ENCODE results near the gene ZNF526. TPM values are rescaled to one million over a fixed set of nuclear protein-coding genes. Genes with fewer than 3 reads are reported as not detected.
A peak's percentile ranks its signal among the peaks of the same experiment; 100 is the strongest.

The ZNF526 gene
- total and polyA plus RNA-seq, 9 of the 15 experiments (the other 6 are each of a cell fraction or from before 2014, with no cell fraction given), result 1.3 to 17.9 (median 6.2) TPM

DNA sequence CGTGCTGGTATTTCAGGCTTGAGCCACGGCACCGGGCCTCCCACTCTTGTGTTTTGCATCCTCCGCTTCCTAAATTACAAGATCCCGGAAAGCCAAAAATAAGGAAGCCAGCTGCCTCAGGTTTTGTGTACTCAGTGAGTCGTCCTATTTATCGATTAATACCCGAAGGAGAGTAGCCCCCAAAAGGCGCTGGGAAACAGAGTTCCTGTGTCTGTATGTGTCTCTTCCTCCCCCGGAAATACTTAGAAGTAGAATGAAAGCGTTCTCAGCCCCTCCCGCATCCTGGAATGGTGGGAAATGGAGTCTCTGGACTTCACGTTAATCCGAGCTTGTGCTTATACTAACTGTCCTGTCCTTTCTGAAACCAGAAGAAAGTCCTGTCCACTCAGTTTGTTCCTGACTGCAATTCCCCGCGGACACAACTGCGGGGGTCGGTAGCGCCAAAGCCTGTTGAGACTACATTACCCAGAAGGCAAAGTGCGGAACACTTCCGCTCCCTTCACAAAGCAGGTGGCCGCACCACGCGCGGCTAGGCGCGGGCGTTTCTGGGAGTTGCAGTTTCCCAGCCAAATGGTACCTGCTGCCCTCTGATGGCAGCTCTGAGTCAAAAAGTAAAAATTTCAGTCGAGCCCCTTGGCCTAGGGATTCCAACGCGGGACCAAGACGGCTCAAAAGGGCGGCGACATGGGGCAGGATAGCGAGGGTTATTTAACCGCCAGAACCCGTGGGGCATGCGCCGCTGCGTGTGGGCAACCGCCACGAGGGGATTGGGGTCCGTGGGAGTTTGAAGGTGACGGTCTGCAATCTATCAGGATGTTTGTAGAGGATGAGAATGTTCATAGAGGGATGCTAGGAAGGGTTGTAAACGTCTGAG, 24.5 kb downstream of the ZNF526 start:
- Histone ChIP-seq H3K4me3 (peak overlapping the region; percentile 79), H3K36me3 (ENCODE audit: control insufficient read depth, insufficient read depth, low read length) (peaks cover 34% of the 10 kb centered on the region), H4K20me1 (replicated peaks; ENCODE audit: control insufficient read depth, insufficient read depth, low read length) (no peaks in the 10 kb centered on the region), H3K9me1 (ENCODE audit: control insufficient read depth, insufficient read depth, low read length) (no peaks in the 10 kb centered on the region), H3K27ac (ENCODE audit: extremely low read depth, low read depth, low read length) (peak overlapping the region; percentile 84), H3K4me1 (replicated peaks in 1 of 2; ENCODE audit: control insufficient read depth in 2 of 2, insufficient read depth in 2 of 2, low read length in 2 of 2) (peaks cover 7 to 35% of the 10 kb centered on the region in 2 experiments; a peak in 4 of 5 replicates), H3K27me3 (ENCODE audit: control insufficient read depth in 2 of 2, insufficient read depth in 2 of 2, low read length in 2 of 2) (no peaks in the 10 kb centered on the region), H2AFZ (ENCODE audit: low read depth, low read length) (peak overlapping the region; percentile 89), H3K9ac (ENCODE audit: insufficient read depth in 1 of 2, low read depth in 2 of 2, low read length in 2 of 2) (peak overlapping the region; percentile 89 to 95), H3K4me2 (ENCODE audit: insufficient read depth, low read length) (peak overlapping the region; percentile 92), H3K9me3 (replicated peaks; ENCODE audit: control insufficient read depth, insufficient read depth, low read depth, low read length) (no peaks in the 10 kb centered on the region), H3K79me2 (ENCODE audit: control insufficient read depth, insufficient read depth, low read length) (peaks cover 40% of the 10 kb centered on the region)
- ATAC-seq (peak; percentile 65), DNase-seq (ENCODE audit: extremely low read depth in 1 of 4, low spot score in 3 of 4) (peak; percentile 63 to 98 (median 72)), FAIRE-seq (peak; percentile 88)
- intact Hi-C loops (cut with micrococcal nuclease), result loop anchor here (1.0 to 5.0 kb wide), 3 partner anchors 47 to 189 kb away; no protein-coding TSS in a partner anchor
- BruUV-seq (replicated peaks), result no TSS peak
- in situ Hi-C loops (cut with MboI), result no loop called here
- WGBS (ENCODE audit: insufficient coverage, low coverage, missing lambda C conversion rate), result under 1% methylated on average over 45 of the region's 45 CpGs
- ChIA-PET POLR2A (interaction anchor here (0.6 to 11.7 kb wide), 9 partner anchors 9 to 153 kb away, joined by 3 to 116 read pairs (median 4); partner anchors contain the start of genes CIC and DEDD2), CTCF (ENCODE audit: low intra/inter-chr PET ratio) (interaction anchor here (0.7 to 4.0 kb wide), 4 partner anchors 35 to 114 kb away, joined by 3 to 24 read pairs (median 6); partner anchors contain the start of gene POU2F2)
- TF ChIP-seq ARNT (IDR thresholded peaks at IDR 0.05) (peak in 1 of 2 experiments; percentile 81; a peak in 1 of 4 replicates), HLTF (IDR thresholded peaks at IDR 0.05) (no peak), JUNB (CRISPR knock-in tag; conservative IDR thresholded peaks at IDR 0.05) (no peak), TSC22D4 (tag; IDR thresholded peaks at IDR 0.05) (no peak), ZC3H8 (IDR thresholded peaks at IDR 0.05) (no peak), ASH1L (IDR thresholded peaks at IDR 0.05; ENCODE audit: borderline replicate concordance, low read depth, partially characterized antibody) (peak; percentile 87), SNRNP70 (optimal IDR thresholded peaks at IDR 0.05; ENCODE audit: low read depth, low read length) (no peak), RBM22 (IDR thresholded peaks at IDR 0.05; ENCODE audit: low read depth, low read length, poor library complexity, severe bottlenecking) (no peak)
- TF ChIP-seq, protein P1, sequence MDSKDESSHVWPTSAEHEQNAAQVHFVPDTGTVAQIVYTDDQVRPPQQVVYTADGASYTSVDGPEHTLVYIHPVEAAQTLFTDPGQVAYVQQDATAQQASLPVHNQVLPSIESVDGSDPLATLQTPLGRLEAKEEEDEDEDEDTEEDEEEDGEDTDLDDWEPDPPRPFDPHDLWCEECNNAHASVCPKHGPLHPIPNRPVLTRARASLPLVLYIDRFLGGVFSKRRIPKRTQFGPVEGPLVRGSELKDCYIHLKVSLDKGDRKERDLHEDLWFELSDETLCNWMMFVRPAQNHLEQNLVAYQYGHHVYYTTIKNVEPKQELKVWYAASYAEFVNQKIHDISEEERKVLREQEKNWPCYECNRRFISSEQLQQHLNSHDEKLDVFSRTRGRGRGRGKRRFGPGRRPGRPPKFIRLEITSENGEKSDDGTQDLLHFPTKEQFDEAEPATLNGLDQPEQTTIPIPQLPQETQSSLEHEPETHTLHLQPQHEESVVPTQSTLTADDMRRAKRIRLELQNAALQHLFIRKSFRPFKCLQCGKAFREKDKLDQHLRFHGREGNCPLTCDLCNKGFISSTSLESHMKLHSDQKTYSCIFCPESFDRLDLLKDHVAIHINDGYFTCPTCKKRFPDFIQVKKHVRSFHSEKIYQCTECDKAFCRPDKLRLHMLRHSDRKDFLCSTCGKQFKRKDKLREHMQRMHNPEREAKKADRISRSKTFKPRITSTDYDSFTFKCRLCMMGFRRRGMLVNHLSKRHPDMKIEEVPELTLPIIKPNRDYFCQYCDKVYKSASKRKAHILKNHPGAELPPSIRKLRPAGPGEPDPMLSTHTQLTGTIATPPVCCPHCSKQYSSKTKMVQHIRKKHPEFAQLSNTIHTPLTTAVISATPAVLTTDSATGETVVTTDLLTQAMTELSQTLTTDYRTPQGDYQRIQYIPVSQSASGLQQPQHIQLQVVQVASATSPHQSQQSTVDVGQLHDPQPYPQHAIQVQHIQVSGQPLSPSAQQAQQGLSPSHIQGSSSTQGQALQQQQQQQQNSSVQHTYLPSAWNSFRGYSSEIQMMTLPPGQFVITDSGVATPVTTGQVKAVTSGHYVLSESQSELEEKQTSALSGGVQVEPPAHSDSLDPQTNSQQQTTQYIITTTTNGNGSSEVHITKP (IDR thresholded peaks at IDR 0.05; ENCODE audit: partially characterized antibody), result peak; percentile 52
- TF ChIP-seq, protein P2, sequence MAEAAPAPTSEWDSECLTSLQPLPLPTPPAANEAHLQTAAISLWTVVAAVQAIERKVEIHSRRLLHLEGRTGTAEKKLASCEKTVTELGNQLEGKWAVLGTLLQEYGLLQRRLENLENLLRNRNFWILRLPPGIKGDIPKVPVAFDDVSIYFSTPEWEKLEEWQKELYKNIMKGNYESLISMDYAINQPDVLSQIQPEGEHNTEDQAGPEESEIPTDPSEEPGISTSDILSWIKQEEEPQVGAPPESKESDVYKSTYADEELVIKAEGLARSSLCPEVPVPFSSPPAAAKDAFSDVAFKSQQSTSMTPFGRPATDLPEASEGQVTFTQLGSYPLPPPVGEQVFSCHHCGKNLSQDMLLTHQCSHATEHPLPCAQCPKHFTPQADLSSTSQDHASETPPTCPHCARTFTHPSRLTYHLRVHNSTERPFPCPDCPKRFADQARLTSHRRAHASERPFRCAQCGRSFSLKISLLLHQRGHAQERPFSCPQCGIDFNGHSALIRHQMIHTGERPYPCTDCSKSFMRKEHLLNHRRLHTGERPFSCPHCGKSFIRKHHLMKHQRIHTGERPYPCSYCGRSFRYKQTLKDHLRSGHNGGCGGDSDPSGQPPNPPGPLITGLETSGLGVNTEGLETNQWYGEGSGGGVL (CRISPR knock-in tag; IDR thresholded peaks at IDR 0.05), result no peak

All from K562 (cell line).